ENCODE results near the gene PKP4.
A peak's percentile ranks its signal among the peaks of the same experiment; 100 is the strongest.

The PKP4 gene

GRCh38 chr2:158500333-158500732, 43.6 kb downstream of the PKP4 start:
- H3K9me3 ChIP-seq (ENCODE audit: control insufficient read depth, insufficient read depth, low read length): no peaks in the 10 kb centered on the region
- no peak overlapping the region for H3K4me3 ChIP-seq (ENCODE audit: low read depth, low read length)
- H3K4me1 ChIP-seq (ENCODE audit: control insufficient read depth, insufficient read depth, low read length): peaks cover 36% of the 10 kb centered on the region
- no peak overlapping the region for H3K9ac ChIP-seq (ENCODE audit: low read depth, low read length)
- no peak overlapping the region for H3K27ac ChIP-seq (ENCODE audit: low read depth, low read length)
- no peaks in the 10 kb centered on the region for H3K36me3 ChIP-seq (ENCODE audit: control insufficient read depth, insufficient read depth, low read length)
- H3K27me3 ChIP-seq (ENCODE audit: control insufficient read depth, insufficient read depth, low read length): no peaks in the 10 kb centered on the region

- Histone ChIP-seq H3K27ac (ENCODE audit: low read depth, low read length) (no peak overlapping the region), H3K4me3 (ENCODE audit: low read depth, low read length) (no peak overlapping the region), H3K27me3 (ENCODE audit: control insufficient read depth, insufficient read depth, low read length) (no peaks in the 10 kb centered on the region), H3K36me3 (ENCODE audit: control insufficient read depth, insufficient read depth, low read length) (no peaks in the 10 kb centered on the region), H3K9ac (ENCODE audit: low read depth, low read length) (no peak overlapping the region), H3K4me1 (ENCODE audit: control insufficient read depth, insufficient read depth, low read length) (peaks cover 44% of the 10 kb centered on the region), H3K9me3 (ENCODE audit: control insufficient read depth, insufficient read depth, low read length) (no peaks in the 10 kb centered on the region)
Measured at GRCh38 chr2:158501301-158501700, 44.5 kb downstream of the PKP4 start.

GRCh38 chr2:158502974-158503373, 46.2 kb downstream of the PKP4 start:
- no peak overlapping the region for H3K9ac ChIP-seq (ENCODE audit: low read depth, low read length)
- H3K4me3 ChIP-seq (ENCODE audit: low read depth, low read length): no peak overlapping the region
- peaks cover 38% of the 10 kb centered on the region; the same call in 1 of the 2 replicates for H3K4me1 ChIP-seq (ENCODE audit: control insufficient read depth, insufficient read depth, low read length)
- no peaks in the 10 kb centered on the region for H3K9me3 ChIP-seq (ENCODE audit: control insufficient read depth, insufficient read depth, low read length)
- H3K36me3 ChIP-seq (ENCODE audit: control insufficient read depth, insufficient read depth, low read length): no peaks in the 10 kb centered on the region
- no peaks in the 10 kb centered on the region for H3K27me3 ChIP-seq (ENCODE audit: control insufficient read depth, insufficient read depth, low read length)
- no peak overlapping the region for H3K27ac ChIP-seq (ENCODE audit: low read depth, low read length)

GRCh38 chr2:158504088-158504487, 47.3 kb downstream of the PKP4 start:
- Histone ChIP-seq H3K36me3 (ENCODE audit: control insufficient read depth, insufficient read depth, low read length) (no peaks in the 10 kb centered on the region), H3K4me3 (ENCODE audit: low read depth, low read length) (no peak overlapping the region), H3K9me3 (ENCODE audit: control insufficient read depth, insufficient read depth, low read length) (no peaks in the 10 kb centered on the region), H3K27me3 (ENCODE audit: control insufficient read depth, insufficient read depth, low read length) (no peaks in the 10 kb centered on the region), H3K4me1 (ENCODE audit: control insufficient read depth, insufficient read depth, low read length) (peaks cover 33% of the 10 kb centered on the region; the same call in 1 of the 2 replicates), H3K27ac (ENCODE audit: low read depth, low read length) (no peak overlapping the region), H3K9ac (ENCODE audit: low read depth, low read length) (no peak overlapping the region)

GRCh38 chr2:158505448-158505934, 48.7 kb downstream of the PKP4 start:
- no peaks in the 10 kb centered on the region for H3K36me3 ChIP-seq (ENCODE audit: control insufficient read depth, insufficient read depth, low read length)
- no peak overlapping the region for H3K4me3 ChIP-seq (ENCODE audit: low read depth, low read length)
- no peak overlapping the region for H3K9ac ChIP-seq (ENCODE audit: low read depth, low read length)
- H3K27ac ChIP-seq (ENCODE audit: low read depth, low read length): peak overlapping the region; percentile 8
- H3K9me3 ChIP-seq (ENCODE audit: control insufficient read depth, insufficient read depth, low read length): no peaks in the 10 kb centered on the region
- peaks cover 38% of the 10 kb centered on the region; the same call in 1 of the 2 replicates for H3K4me1 ChIP-seq (ENCODE audit: control insufficient read depth, insufficient read depth, low read length)
- no peaks in the 10 kb centered on the region for H3K27me3 ChIP-seq (ENCODE audit: control insufficient read depth, insufficient read depth, low read length)

GRCh38 chr2:158507141-158507540, 50.4 kb downstream of the PKP4 start:
- H3K9me3 ChIP-seq (ENCODE audit: control insufficient read depth, insufficient read depth, low read length): no peaks in the 10 kb centered on the region
- H3K27me3 ChIP-seq (ENCODE audit: control insufficient read depth, insufficient read depth, low read length): no peaks in the 10 kb centered on the region
- H3K4me1 ChIP-seq (ENCODE audit: control insufficient read depth, insufficient read depth, low read length): peaks cover 40% of the 10 kb centered on the region; the same call in 1 of the 2 replicates
- H3K9ac ChIP-seq (ENCODE audit: low read depth, low read length): no peak overlapping the region
- no peak overlapping the region for H3K27ac ChIP-seq (ENCODE audit: low read depth, low read length)
- H3K4me3 ChIP-seq (ENCODE audit: low read depth, low read length): no peak overlapping the region
- no peaks in the 10 kb centered on the region for H3K36me3 ChIP-seq (ENCODE audit: control insufficient read depth, insufficient read depth, low read length)

GRCh38 chr2:158507679-158508078, 50.9 kb downstream of the PKP4 start:
- H3K36me3 ChIP-seq (ENCODE audit: control insufficient read depth, insufficient read depth, low read length): no peaks in the 10 kb centered on the region
- no peaks in the 10 kb centered on the region for H3K27me3 ChIP-seq (ENCODE audit: control insufficient read depth, insufficient read depth, low read length)
- H3K9ac ChIP-seq (ENCODE audit: low read depth, low read length): no peak overlapping the region
- peaks cover 40% of the 10 kb centered on the region; the same call in 1 of the 2 replicates for H3K4me1 ChIP-seq (ENCODE audit: control insufficient read depth, insufficient read depth, low read length)
- H3K9me3 ChIP-seq (ENCODE audit: control insufficient read depth, insufficient read depth, low read length): no peaks in the 10 kb centered on the region
- H3K4me3 ChIP-seq (ENCODE audit: low read depth, low read length): no peak overlapping the region
- H3K27ac ChIP-seq (ENCODE audit: low read depth, low read length): no peak overlapping the region

- Histone ChIP-seq H3K27ac (ENCODE audit: low read depth, low read length) (no peak overlapping the region), H3K9me3 (ENCODE audit: control insufficient read depth, insufficient read depth, low read length) (no peaks in the 10 kb centered on the region), H3K4me1 (ENCODE audit: control insufficient read depth, insufficient read depth, low read length) (peaks cover 31% of the 10 kb centered on the region; the same call in 1 of the 2 replicates), H3K27me3 (ENCODE audit: control insufficient read depth, insufficient read depth, low read length) (no peaks in the 10 kb centered on the region), H3K36me3 (ENCODE audit: control insufficient read depth, insufficient read depth, low read length) (no peaks in the 10 kb centered on the region), H3K4me3 (ENCODE audit: low read depth, low read length) (no peak overlapping the region), H3K9ac (ENCODE audit: low read depth, low read length) (no peak overlapping the region)
Measured at GRCh38 chr2:158509928-158510797, 53.4 kb downstream of the PKP4 start.

GRCh38 chr2:158510887-158511286, 54.1 kb downstream of the PKP4 start:
- no peak overlapping the region for H3K9ac ChIP-seq (ENCODE audit: low read depth, low read length)
- H3K27me3 ChIP-seq (ENCODE audit: control insufficient read depth, insufficient read depth, low read length): no peaks in the 10 kb centered on the region
- H3K4me1 ChIP-seq (ENCODE audit: control insufficient read depth, insufficient read depth, low read length): peaks cover 24% of the 10 kb centered on the region; the same call in 1 of the 2 replicates
- H3K4me3 ChIP-seq (ENCODE audit: low read depth, low read length): no peak overlapping the region
- H3K27ac ChIP-seq (ENCODE audit: low read depth, low read length): no peak overlapping the region
- H3K36me3 ChIP-seq (ENCODE audit: control insufficient read depth, insufficient read depth, low read length): no peaks in the 10 kb centered on the region
- no peaks in the 10 kb centered on the region for H3K9me3 ChIP-seq (ENCODE audit: control insufficient read depth, insufficient read depth, low read length)

- Histone ChIP-seq H3K9ac (ENCODE audit: low read depth, low read length) (no peak overlapping the region), H3K27me3 (ENCODE audit: control insufficient read depth, insufficient read depth, low read length) (no peaks in the 10 kb centered on the region)
Measured at GRCh38 chr2:158511706-158512105, 55.0 kb downstream of the PKP4 start.

GRCh38 chr2:158512323-158512722, 55.6 kb downstream of the PKP4 start:
- Histone ChIP-seq H3K36me3 (ENCODE audit: control insufficient read depth, insufficient read depth, low read length) (no peaks in the 10 kb centered on the region), H3K4me3 (ENCODE audit: low read depth, low read length) (no peak overlapping the region), H3K9ac (ENCODE audit: low read depth, low read length) (no peak overlapping the region), H3K27ac (ENCODE audit: low read depth, low read length) (no peak overlapping the region), H3K4me1 (ENCODE audit: control insufficient read depth, insufficient read depth, low read length) (peaks cover 11% of the 10 kb centered on the region; the same call in 1 of the 2 replicates), H3K27me3 (ENCODE audit: control insufficient read depth, insufficient read depth, low read length) (no peaks in the 10 kb centered on the region), H3K9me3 (ENCODE audit: control insufficient read depth, insufficient read depth, low read length) (no peaks in the 10 kb centered on the region)

More at GRCh38 chr2:158511706-158512105, 55.0 kb downstream of the PKP4 start:
- H3K4me1 ChIP-seq (ENCODE audit: control insufficient read depth, insufficient read depth, low read length): peaks cover 17% of the 10 kb centered on the region; the same call in 1 of the 2 replicates
- H3K9me3 ChIP-seq (ENCODE audit: control insufficient read depth, insufficient read depth, low read length): no peaks in the 10 kb centered on the region
- no peak overlapping the region for H3K27ac ChIP-seq (ENCODE audit: low read depth, low read length)
- no peaks in the 10 kb centered on the region for H3K36me3 ChIP-seq (ENCODE audit: control insufficient read depth, insufficient read depth, low read length)
- H3K4me3 ChIP-seq (ENCODE audit: low read depth, low read length): no peak overlapping the region
